Smooth muscle cell (in vitro differentiated cells): Measurements from ENCODE around the gene DVL3. TPM values are rescaled to one million over a fixed set of nuclear protein-coding genes. Genes with fewer than 3 reads are reported as not detected.

Experiments
- DNase-seq: peaks from one replicate; lab custom pipeline; 2025; ENCODE audit not compliant: unreplicated experiment; lab: John Stamatoyannopoulos, UW
- H2AFZ ChIP-seq: fragments of 200-600 bp; sonication (generic); 2 replicates; pipeline ENCODE4 v1.6.0; 2016; ENCODE audit warnings: antibody characterized with exemption, low read depth, mild to moderate bottlenecking
- H3F3A ChIP-seq: fragments of 200-600 bp; sonication (generic); 2 replicates; pipeline ENCODE4 v1.6.0; 2017; ENCODE audit warnings: antibody characterized with exemption, low read depth
- H3K27ac ChIP-seq: fragments of 200-600 bp; sonication (generic); 2 replicates; pipeline ENCODE4 v1.5.1; 2016; ENCODE audit warnings: low read depth, mild to moderate bottlenecking
- H3K27me3 ChIP-seq: fragments of 200-600 bp; sonication (generic); 2 replicates; pipeline ENCODE4 v1.6.1; 2016; ENCODE audit warnings: low read depth, mild to moderate bottlenecking
- H3K36me3 ChIP-seq: fragments of 200-600 bp; sonication (generic); 2 replicates; pipeline ENCODE4 v1.5.1; 2016; ENCODE audit warnings: low read depth
- H3K4me1 ChIP-seq: fragments of 200-600 bp; sonication (generic); 2 replicates; pipeline ENCODE4 v1.5.1; 2016; ENCODE audit warnings: low read depth
- H3K4me2 ChIP-seq: fragments of 200-600 bp; sonication (generic); 2 replicates; pipeline ENCODE4 v1.6.0; 2016; ENCODE audit warnings: mild to moderate bottlenecking
- H3K4me3 ChIP-seq: fragments of 200-600 bp; sonication (generic); 2 replicates; pipeline ENCODE4 v1.5.1; 2016; ENCODE audit warnings: mild to moderate bottlenecking
- H3K79me2 ChIP-seq: fragments of 200-600 bp; sonication (generic); 2 replicates; pipeline ENCODE4 v1.6.0; 2016; ENCODE audit warnings: low read depth, mild to moderate bottlenecking
- H3K9ac ChIP-seq: fragments of 200-600 bp; sonication (generic); 2 replicates; pipeline ENCODE4 v1.6.0; 2016; ENCODE audit warnings: low read depth
- H3K9me3 ChIP-seq: fragments of 200-600 bp; sonication (generic); replicated peaks from 2 replicates; pipeline ENCODE4 v1.5.1; 2016; ENCODE audit warnings: low read depth
- H4K20me1 ChIP-seq: fragments of 200-600 bp; sonication (generic); 2 replicates; pipeline ENCODE4 v1.6.0; 2016; ENCODE audit warnings: low read depth
- WGBS: methylation state at CpG from one replicate; pipeline ENCODE4 v1.1.7; 2016; ENCODE audit warnings: low lambda C conversion rate; 5-methylcytosine and 5-hydroxymethylcytosine counted together
- polyA plus RNA-seq: library from polyadenylated mRNA; unstranded; fragments of >200 nt; fragmentation: Nextera tagmentation; extraction: Ambion mirVana; gene quantifications from 2 replicates; pipeline ENCODE4 v1.2.1, GENCODE V29; 2016
- total RNA-seq: library from RNA; depleted of rRNA; stranded (reverse); fragments of >200 nt; gene quantifications from 2 replicates; pipeline ENCODE4 v1.2.3, GENCODE V29; 2014
- TF ChIP-seq, protein P1 (sequence below): fragments of 200-600 bp; sonication (generic); IDR thresholded peaks from 2 replicates; pipeline ENCODE4 v1.5.1; 2017; ENCODE audit warnings: borderline replicate concordance, mild to moderate bottlenecking, antibody characterized with exemption; ENCODE audit not compliant: insufficient read depth, poor library complexity, severe bottlenecking

Gene DVL3
- total and polyA plus RNA-seq, 2 experiments from 2014 or later: 42.5 to 87.7 TPM

GRCh38 chr3:184126006-184126405 is 29.2 kb upstream of the DVL3 start:
- WGBS: 79% methylated on average over 3 of the region's 3 CpGs
- TF ChIP-seq, protein P1, sequence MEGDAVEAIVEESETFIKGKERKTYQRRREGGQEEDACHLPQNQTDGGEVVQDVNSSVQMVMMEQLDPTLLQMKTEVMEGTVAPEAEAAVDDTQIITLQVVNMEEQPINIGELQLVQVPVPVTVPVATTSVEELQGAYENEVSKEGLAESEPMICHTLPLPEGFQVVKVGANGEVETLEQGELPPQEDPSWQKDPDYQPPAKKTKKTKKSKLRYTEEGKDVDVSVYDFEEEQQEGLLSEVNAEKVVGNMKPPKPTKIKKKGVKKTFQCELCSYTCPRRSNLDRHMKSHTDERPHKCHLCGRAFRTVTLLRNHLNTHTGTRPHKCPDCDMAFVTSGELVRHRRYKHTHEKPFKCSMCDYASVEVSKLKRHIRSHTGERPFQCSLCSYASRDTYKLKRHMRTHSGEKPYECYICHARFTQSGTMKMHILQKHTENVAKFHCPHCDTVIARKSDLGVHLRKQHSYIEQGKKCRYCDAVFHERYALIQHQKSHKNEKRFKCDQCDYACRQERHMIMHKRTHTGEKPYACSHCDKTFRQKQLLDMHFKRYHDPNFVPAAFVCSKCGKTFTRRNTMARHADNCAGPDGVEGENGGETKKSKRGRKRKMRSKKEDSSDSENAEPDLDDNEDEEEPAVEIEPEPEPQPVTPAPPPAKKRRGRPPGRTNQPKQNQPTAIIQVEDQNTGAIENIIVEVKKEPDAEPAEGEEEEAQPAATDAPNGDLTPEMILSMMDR: no peak
- Histone ChIP-seq H3K9ac (no peak overlapping the region), H3K9me3 (no peaks in the 10 kb centered on the region), H3K4me3 (no peak overlapping the region), H3K4me2 (no peak overlapping the region), H3K36me3 (no peaks in the 10 kb centered on the region), H3K27me3 (no peaks in the 10 kb centered on the region), H4K20me1 (no peaks in the 10 kb centered on the region), H3K27ac (no peak overlapping the region), H3F3A (no peaks in the 10 kb centered on the region), H3K79me2 (no peaks in the 10 kb centered on the region), H2AFZ (no peak overlapping the region), H3K4me1 (no peaks in the 10 kb centered on the region)
- DNase-seq: no peak

- no peaks in the 10 kb centered on the region for H3K36me3 ChIP-seq
- no peak overlapping the region for H3K9ac ChIP-seq
- H3K27ac ChIP-seq: no peak overlapping the region
- H3F3A ChIP-seq: peaks cover 7% of the 10 kb centered on the region
- H3K9me3 ChIP-seq: no peaks in the 10 kb centered on the region
- 32% methylated on average over 2 of the region's 2 CpGs for WGBS
- no peak overlapping the region for H2AFZ ChIP-seq
- H3K79me2 ChIP-seq: no peaks in the 10 kb centered on the region
- no peak for DNase-seq
- no peaks in the 10 kb centered on the region for H3K27me3 ChIP-seq
- H3K4me1 ChIP-seq: no peaks in the 10 kb centered on the region
- no peak overlapping the region for H3K4me2 ChIP-seq
- H4K20me1 ChIP-seq: no peaks in the 10 kb centered on the region
- H3K4me3 ChIP-seq: no peak overlapping the region
- TF ChIP-seq, protein P1: peak; percentile 19
Observed at GRCh38 chr3:184129012-184129411, 26.2 kb upstream of the DVL3 start.

- Histone ChIP-seq H3F3A (peaks cover 7% of the 10 kb centered on the region), H3K27me3 (no peaks in the 10 kb centered on the region), H3K9ac (no peak overlapping the region), H2AFZ (no peak overlapping the region), H3K36me3 (no peaks in the 10 kb centered on the region), H3K4me3 (no peak overlapping the region), H3K4me2 (peak overlapping the region; percentile 86), H3K79me2 (peaks cover 25% of the 10 kb centered on the region), H4K20me1 (peaks cover 8% of the 10 kb centered on the region), H3K4me1 (peaks cover 11% of the 10 kb centered on the region), H3K27ac (no peak overlapping the region), H3K9me3 (no peaks in the 10 kb centered on the region)
- DNase-seq: no peak
- 94% methylated on average over 4 of the region's 4 CpGs for WGBS
- TF ChIP-seq, protein P1: no peak
Observed at GRCh38 chr3:184132945-184133344, 22.2 kb upstream of the DVL3 start.
